Renal cortical epithelial cell (primary cell): Measurements from ENCODE around the gene TOMM22. TPM values are rescaled to one million over a fixed set of nuclear protein-coding genes. Genes with fewer than 3 reads are reported as not detected.

Source experiments
- DNase-seq: peaks from one replicate; pipeline ENCODE4 v3.0.0-alpha.2; 2011; ENCODE audit warnings: low read depth
- total RNA-seq: library from RNA; depleted of rRNA; stranded (reverse); fragments of >200 nt; gene quantifications from 2 replicates; pipeline ENCODE4 v1.2.3, GENCODE V29; 2014

Gene TOMM22
- total RNA-seq, 1 donor from 2014 or later, result 34.1 TPM

GRCh38 chr22:38696606-38697424 is 15.1 kb downstream of the TOMM22 start:
- peak; percentile 87 for DNase-seq

- no peak for DNase-seq
Observed at GRCh38 chr22:38697425-38698089, 15.8 kb downstream of the TOMM22 start.

- DNase-seq, result no peak
Observed at GRCh38 chr22:38698407-38699094, 16.8 kb downstream of the TOMM22 start.

- no peak for DNase-seq
Observed at GRCh38 chr22:38699143-38699542, 17.4 kb downstream of the TOMM22 start.

- peak; percentile 51 for DNase-seq
Observed at GRCh38 chr22:38699784-38700183, 18.0 kb downstream of the TOMM22 start.

- DNase-seq, result no peak
Observed at GRCh38 chr22:38700270-38700788, 18.6 kb downstream of the TOMM22 start.

- DNase-seq, result peak; percentile 66
Observed at GRCh38 chr22:38700789-38701628, 19.3 kb downstream of the TOMM22 start, which contains the start of gene JOSD1. JOSD1 (minus strand) TSS chr22:38700943; CDS start chr22:38699987, 956 bp downstream.

- no peak for DNase-seq
Observed at GRCh38 chr22:38704654-38705234, 23.0 kb downstream of the TOMM22 start.

GRCh38 chr22:38705235-38706100 is 23.7 kb downstream of the TOMM22 start, which contains the start of gene GTPBP1:
GTPBP1 (plus strand) TSS chr22:38705944; CDS start chr22:38705956, 12 bp downstream.
- peak; percentile 100 for DNase-seq

GRCh38 chr22:38706101-38706900 is 24.5 kb downstream of the TOMM22 start:
- no peak for DNase-seq

- peak; percentile 38 for DNase-seq
Observed at GRCh38 chr22:38706901-38707195, 25.1 kb downstream of the TOMM22 start.

GRCh38 chr22:38707346-38707745 is 25.6 kb downstream of the TOMM22 start:
- peak; percentile 85 for DNase-seq

- no peak for DNase-seq
Observed at GRCh38 chr22:38707984-38708383, 26.2 kb downstream of the TOMM22 start.

- DNase-seq, result no peak
Observed at GRCh38 chr22:38709306-38709705, 27.5 kb downstream of the TOMM22 start.

- no peak for DNase-seq
Observed at GRCh38 chr22:38710351-38710750, 28.6 kb downstream of the TOMM22 start.

- DNase-seq, result no peak
Observed at GRCh38 chr22:38710866-38711265, 29.1 kb downstream of the TOMM22 start.

- no peak for DNase-seq
Observed at GRCh38 chr22:38712486-38713207, 30.9 kb downstream of the TOMM22 start.

GRCh38 chr22:38713921-38714320 is 32.2 kb downstream of the TOMM22 start:
- no peak for DNase-seq
